HG02571 (cell line): Measurements from ENCODE around the gene TCF19.
"Not testable (repeated sequence)": the region's sequence is repeated elsewhere in the genome, so short reads cannot be mapped to it uniquely, and the experiment has no call there.

Experiments
- ATAC-seq: cut with Tn5 transposase; IDR thresholded peaks from one replicate; pipeline ENCODE4 v1.9.1; 2021; ENCODE audit warnings: mild to moderate bottlenecking, moderate library complexity; ENCODE audit not compliant: unreplicated experiment

TCF19 gene

DNA sequence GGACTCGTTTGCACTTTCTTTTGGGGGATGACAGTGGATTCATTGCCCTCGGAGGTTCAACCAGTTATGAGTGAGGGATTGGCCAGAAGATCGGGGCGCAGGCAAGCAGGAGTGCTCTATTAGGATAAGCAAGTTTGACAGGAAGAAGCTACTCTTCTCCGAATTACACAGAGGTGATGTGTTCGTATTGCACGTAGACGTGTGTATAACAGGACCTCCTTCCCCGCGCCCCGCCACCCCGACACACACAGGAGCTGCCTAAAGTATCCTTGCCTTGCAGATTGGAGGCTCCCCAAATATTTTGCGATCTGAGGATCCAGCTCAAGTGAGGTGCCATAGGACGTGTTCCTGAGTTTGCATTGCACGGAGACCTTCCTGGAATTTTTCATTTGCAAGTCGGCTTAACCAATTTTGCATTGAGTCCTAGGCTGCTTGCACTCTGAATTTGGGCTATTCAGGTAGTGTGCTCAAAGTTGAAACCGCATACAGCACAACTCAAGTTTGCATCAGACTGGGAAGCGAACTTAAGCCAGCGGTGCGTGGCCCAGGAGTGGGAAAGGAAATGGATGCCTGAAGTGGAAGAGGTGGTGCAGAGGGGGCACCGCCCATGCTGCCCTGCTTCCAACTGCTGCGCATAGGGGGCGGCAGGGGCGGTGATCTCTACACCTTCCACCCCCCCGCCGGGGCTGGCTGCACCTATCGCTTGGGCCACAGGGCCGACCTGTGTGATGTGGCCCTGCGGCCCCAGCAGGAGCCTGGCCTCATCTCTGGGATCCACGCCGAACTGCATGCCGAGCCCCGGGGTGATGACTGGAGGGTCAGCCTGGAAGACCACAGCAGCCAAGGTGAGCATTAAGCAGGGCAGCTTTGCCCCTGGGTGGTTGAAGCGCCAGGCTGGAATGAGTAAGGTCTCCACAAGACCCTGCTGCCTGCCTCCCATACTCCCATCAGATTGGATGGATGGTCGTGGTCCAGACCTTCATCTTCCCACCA lies 770 bp downstream of the TCF19 start:
- no peak for ATAC-seq

DNA sequence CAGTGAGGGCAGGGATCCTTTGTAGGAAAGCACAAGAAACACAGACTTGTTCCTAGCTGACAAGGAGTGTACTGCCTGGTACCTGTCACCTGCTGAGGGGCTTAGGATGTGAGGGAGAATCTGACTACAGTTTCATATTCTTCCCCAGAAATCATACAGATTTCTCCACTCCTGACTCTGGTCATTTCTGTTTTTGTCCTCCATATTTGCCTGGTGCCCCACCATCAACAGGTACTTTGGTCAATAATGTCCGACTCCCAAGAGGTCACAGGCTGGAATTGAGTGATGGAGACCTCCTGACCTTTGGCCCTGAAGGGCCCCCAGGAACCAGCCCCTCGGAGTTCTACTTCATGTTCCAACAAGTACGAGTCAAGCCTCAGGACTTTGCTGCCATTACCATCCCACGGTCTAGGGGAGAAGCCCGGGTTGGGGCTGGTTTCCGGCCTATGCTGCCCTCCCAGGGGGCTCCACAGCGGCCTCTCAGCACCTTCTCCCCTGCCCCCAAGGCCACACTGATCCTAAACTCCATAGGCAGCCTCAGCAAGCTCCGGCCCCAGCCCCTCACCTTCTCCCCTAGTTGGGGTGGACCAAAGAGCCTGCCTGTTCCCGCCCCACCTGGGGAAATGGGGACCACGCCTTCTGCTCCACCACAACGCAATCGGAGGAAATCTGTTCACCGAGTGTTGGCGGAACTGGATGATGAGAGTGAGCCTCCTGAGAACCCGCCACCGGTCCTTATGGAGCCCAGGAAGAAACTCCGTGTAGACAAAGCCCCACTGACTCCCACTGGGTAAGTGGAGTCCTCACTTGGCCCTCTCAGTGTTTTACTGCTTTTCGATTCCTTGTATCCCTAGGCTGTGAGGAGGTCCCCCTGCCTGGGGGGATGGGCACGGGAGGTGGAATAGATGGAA lies 3.1 kb downstream of the TCF19 start:
- no peak for ATAC-seq

DNA sequence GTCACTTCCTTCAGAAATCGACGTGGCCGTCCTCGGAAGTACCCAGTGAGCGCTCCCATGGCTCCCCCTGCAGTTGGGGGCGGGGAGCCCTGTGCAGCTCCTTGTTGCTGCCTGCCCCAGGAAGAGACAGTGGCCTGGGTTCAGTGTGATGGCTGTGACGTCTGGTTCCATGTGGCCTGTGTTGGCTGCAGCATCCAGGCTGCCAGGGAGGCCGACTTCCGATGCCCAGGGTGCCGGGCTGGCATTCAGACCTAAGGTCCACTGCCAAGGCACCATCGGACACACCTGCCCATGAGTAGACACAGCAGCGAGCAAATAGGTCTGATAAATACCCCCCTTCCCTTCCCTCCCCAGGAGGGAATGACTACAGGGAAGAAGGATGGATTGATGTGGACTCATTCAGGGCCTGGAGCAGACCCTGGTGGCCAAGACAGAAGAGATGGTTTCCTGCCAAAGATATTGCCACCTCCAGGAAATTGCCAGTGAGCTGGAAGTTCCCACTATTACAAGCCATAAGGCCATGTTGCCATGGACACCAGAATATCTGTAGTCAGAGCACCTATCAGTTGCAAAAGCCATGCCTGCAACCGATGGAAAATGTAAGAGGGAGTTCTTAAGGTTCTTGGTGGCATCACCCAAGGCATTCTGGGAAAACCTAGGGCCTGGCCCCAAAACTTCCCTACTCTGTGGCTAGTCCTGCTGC lies 4.2 kb downstream of the TCF19 start:
- ATAC-seq, result no peak

DNA sequence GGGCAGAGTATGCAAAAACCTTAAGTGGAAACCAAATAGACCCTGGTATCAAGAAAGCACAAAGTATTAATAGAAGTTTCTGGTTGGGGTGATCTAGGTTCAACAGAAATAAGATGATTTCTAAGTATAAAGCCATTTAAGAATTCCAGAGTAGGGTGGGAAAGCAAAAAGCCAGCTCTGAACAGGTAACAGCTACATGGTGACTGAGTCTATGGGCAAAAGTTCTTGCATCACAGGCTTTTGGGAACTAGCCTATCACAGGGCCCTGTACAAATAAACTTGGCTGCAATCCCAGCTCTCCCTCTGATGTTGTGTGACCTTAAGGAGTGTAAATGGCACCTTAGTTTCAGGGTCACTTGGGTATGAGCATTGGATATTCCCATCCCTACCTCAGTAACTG lies 5.5 kb downstream of the TCF19 start:
- no peak for ATAC-seq

DNA sequence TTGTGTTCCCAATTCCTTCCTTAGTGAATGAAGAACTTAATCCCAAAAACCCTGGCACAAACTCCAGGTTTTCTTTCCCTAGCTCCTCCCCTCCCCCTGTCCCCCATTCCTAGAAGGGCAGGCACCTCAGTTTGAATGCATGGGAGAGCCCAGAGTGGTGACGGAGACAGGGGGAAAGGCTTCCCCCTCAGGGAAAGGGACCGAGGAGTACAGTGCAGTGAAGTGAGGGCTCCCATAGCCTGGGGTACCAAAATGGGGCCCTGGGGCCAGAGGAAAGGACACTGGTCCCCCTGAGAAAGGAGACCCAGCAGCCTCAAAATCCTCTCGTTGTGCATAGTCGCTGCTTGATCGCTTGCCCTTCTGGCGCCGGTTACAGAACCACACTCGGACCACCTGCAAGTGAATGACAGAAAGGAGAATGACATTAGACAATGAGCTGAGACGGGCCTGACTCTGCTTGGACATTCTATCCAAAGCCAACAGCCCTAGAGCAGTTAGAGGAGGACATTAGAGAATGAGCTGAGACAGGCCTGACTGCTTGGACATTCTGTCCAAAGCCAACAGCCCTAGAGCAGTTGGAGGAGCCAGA lies 6.2 kb downstream of the TCF19 start:
- not testable (repeated sequence) for ATAC-seq

DNA sequence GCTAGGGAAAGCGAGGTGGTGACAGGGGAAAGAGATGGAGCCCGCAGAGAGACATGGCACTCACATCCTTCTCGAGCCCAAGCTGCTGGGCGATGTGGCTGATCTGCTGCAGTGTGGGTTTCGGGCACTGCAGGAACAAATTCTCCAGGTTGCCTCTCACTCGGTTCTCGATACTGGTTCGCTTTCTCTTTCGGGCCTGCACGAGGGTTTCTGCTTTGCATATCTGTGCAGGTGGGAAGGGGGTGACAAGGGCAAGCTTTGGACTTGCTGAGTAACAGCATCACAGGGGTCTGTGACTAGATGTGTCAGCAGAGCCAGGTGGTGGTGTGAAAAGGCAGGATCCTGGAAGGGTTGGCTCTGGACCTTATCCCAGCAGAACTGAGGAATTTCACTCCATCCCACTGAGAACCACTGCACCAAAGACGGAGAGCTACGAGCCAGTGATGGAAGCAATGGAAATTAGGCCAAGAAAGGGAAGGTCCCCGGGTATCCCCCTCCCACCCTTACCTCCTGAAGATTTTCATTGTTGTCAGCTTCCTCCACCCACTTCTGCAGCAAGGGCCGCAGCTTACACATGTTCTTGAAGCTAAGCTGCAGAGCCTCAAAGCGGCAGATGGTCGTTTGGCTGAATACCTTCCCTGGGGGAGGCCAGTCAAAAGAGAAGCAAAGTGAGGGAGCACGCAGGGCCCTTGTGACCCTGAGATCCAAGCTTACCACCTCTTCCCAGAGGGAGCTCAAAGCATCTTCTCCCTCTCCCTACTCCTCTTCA lies 6.9 kb downstream of the TCF19 start:
- ATAC-seq, result peak; percentile 64

DNA sequence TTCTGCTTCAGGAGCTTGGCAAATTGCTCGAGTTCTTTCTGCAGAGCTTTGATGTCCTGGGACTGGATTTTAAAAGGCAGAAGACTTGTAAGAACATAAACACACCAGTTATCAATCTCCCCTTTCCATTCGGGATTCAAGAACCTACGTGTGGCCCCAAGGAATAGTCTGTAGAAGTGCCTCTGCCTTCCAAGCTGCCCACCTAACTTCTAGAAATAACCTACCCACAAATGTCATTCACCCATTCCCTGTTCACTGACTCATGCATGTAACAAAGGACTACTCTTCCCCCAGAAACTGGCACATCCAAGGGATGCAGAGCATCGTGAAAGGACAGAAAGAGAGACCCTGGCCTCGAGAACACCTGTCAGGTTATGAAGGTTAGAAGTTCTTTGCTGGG lies 7.6 kb downstream of the TCF19 start:
- ATAC-seq, result no peak

DNA sequence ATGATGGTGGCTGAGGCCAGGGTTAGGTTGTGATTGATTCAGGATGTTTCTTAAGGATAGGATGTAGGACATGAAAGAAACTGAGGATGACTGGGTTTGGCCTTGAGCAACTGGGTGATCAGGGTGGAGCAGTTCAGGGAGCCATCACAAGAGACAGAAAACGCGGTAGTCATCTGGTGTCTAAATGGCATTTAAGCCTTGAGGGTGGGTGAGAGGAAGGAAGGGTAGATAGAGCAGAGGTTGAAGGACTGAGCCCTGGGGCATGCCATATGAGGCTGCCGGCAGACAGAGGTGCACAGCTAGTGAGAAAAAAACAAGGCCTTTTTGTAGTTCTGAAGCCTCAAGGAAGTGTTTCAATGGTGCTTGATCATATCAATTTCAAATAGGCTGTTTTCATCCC lies 10.2 kb downstream of the TCF19 start:
- ATAC-seq, result no peak

DNA sequence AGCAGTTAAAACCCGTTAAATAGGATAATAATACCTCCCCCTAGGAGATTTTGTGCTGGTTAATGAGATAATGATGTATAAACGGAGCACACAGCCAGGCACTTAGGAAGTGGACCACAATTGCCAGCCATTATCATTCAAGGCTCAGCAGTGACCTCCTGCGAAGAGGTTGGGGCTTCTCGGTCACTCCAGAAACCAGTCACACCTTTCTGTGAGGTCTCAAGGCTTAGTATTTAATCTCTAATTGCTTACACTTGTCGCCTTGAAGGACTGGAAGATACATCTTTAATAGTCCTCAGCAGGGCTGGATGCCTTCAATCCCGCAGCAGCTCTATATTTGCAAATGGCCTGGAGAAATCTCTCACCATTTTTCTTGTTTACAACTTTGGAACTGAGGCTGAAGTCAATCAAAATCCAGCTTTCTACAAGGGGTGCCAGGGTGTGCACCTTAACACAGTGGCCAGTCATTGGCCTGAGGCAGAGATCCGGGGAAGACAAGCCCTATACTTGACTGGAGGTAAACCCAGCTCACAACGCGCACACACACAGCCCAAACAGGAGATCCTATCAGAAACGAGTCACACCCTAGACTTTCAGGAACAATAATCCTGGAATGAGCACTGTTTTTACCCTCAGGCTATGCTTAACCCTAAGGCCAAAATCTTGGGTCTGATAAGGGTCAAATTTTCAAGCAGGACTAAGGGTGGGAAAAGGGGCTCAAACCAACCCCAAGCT lies 10.9 kb downstream of the TCF19 start:
- no peak for ATAC-seq

DNA sequence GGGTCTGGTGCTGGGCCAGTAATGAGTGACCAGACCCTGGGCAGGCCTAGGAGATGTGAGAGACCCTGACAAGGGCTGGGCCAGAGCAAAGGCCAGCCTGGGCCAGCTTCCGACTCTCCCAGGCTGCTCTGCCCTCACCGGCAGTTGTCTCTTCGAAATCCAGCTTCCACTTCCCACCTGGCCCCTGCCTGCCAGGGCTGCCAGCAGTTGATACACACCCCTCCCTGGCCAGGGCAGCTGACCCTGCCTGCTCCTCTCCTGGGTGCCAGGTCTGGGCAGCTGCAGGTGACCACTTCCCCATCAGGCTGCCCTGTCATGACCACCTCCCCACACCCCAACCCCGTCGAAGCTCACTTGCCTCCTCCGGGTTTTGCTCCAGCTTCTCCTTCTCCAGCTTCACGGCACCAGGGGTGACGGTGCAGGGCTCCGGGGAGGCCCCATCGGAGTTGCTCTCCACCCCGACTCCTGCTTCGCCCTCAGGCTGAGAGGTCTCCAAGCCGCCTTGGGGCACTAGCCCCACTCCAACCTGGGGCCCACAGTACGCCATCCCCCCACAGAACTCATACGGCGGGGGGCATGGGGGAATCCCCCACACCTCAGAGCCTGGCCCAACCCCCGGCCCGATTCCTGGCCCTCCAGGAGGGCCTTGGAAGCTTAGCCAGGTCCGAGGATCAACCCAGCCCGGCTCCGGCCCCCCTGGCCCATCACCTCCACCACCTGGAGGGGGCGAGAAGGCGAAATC lies 11.6 kb downstream of the TCF19 start:
- ATAC-seq, result not testable (repeated sequence)

DNA sequence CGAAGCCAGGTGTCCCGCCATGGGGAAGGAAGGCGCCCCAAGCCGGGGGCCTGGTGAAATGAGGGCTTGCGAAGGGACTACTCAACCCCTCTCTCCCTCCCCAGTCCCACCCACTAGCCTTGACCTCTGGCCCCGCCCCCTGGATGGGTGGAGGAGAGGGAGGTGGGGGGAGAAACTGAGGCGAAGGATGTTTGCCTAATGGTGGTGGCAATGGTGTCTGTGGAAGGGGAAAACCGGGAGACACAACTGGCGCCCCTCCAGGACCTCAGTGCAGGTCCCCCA lies 12.2 kb downstream of the TCF19 start, which contains the start of gene POU5F1:
TSS of gene POU5F1 (minus strand) at position 83 of the 282 bp plus-strand sequence. CDS start at position 21, 62 bp downstream.
- no peak for ATAC-seq

DNA sequence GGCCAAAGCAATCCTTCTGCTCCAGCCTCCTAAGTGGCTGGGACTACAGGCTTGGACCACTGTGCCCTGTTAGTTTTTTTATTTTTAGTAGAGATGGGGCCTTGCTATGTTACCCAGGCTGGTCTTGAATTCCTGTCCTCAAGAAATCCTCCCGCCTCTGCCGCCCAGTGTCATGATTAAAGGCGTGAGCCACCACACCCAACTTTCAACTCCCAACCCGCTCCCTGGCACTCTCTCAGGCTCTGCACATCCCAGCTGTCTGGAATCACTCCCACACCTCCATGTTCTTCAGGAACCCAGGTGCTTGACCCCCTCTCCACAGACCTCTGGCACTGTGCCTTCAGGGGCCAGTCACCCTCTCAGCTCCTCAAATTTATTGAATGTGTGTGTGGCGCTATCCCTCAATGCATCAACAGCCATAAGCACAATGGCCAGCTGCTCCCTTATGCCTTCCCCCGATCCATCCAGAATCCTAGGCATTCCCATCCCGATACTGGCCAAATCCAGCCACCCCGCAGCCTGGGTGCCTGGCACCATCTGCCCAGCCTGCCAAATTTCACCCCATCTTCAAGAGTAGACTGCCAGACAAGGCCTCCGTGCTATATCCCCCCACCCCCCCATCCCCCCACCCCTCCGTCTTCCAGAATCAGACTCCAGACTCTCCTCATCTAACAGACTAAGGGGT lies 12.7 kb downstream of the TCF19 start:
- ATAC-seq, result no peak

DNA sequence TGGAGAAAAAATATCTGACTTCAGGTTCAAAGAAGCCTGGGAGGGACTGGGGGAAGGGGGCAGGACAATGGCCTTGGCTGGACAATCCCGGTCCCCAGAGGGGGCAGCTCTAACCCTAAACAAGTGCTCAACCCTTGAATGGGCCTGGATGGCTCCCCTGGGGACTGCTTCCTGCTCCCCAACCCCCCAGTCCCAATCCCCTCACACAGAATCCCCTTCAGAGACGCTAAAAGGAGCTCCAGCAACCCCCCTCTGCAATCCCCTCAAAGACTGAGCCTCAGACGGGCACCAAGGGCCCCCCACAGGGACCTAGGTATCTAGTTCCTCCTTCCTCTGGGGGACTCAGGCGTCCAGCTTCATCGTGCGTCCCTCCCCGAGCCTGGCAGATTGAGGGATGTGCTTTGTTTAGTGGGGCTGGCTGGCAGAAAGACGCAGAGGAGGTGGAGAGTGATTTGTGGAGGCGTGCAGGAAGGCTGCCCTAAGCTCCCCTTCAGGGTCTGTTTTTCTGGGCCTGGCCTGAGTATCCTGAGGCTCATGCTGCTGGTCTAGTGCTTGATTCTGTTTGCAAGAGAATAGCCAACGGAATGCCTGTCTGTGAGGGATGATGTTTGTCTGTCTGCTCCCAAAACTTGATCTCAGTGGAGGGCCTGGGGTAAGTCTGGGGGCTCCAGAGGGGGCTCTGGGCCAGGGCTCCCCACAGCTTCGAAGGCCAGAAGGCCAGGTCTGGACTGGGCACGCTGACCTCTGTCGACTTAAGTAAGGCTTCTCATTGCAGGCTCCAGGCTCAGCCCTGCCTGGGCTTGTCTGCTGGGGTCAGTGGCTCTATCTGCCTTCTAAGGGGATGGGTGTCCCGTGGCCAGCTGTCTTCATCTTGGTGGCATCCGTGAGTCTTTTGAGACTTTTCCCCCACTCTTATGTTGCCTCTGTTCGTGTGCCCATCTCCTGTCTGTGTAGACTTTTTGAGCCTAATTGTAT lies 13.8 kb downstream of the TCF19 start:
- no peak for ATAC-seq

DNA sequence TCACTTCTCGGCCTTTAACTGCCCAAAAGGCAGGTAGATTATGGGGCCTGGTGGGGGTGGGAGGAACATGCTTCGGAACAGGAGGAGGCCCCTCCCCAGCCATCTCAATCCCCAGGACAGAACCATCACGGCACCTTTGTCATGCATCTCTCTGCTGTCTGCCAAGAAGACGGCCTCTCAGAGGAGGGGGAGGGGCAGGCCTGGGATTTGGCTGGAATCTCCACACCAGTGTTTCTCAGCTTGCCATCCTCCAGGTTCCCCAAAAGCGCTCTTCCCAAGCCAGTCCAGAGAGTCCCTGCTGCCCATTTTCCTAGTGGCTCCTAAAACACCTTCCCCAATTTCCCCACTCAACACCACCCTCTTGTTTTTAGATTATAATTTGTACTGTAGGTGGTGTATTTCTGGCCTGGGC lies 14.6 kb downstream of the TCF19 start:
- no peak for ATAC-seq

DNA sequence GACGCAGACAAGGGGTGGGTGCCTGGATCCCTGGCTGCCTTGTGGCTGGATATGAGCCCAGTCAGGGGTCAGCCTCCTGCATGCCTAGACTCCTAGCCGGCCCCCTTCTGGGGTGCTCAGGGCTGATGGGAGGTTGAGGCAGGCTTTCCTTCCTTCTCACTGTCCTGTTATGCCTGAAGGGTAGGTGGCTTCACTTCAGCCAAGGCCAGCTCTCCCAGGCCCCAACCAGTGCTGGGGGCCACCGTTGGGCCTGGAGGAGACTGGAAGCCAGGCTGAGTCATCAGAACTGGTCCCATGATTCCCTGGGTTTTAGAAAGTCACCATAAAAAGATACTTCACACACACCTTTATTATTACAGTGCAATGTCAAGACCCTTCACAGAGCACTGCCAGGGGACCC lies 15.0 kb downstream of the TCF19 start:
- no peak for ATAC-seq

DNA sequence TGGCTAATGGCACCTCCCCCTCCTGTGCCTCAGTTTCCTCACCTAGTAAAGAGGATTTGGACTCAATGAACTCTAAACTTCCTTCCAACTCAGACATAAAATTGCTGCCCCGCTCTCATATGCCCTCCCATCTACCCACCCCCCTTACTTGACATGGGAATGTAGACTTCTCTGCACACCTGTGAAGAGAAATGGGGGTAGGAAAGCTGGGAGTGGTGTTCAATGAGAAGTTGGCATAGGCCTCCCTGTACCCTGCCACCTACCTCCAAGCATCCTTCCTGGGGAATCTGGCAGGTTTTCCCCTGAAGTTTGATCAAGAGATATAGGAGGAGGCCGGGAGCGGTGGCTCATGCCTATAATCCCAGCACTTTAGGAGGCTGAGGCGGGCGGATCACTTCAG lies 16.0 kb downstream of the TCF19 start:
- ATAC-seq, result no peak

DNA sequence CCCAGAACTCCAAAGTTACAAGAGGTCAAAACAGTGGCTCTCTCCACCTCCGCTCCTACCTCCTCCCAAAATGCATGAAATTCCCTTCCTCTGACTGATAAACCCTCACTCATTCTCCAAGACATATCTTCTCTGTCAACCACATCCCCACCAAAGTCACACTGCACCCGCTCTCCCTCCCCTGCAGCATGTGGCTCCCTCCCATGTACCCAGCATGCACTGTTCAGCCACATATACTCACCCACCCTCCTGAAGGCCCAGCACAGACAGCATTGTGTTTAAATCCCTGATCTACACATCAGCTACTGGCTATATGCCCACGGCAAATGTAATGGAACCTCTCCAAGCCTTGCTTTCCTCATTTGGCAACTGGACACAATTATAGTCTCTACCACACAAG lies 17.6 kb downstream of the TCF19 start:
- no peak for ATAC-seq
